Panc1 (cell line): ENCODE data around the gene GLG1. TPM values are rescaled to one million over a fixed set of nuclear protein-coding genes. Genes with fewer than 3 reads are reported as not detected.
"Not testable (repeated sequence)": the region's sequence is repeated elsewhere in the genome, so short reads cannot be mapped to it uniquely, and the experiment has no call there.

Source experiments
- ATAC-seq: fragments of 200-7000 bp; cut with Tn5 transposase; 2 replicates; pipeline ENCODE4 v1.9.1; 2020; ENCODE audit warnings: mild to moderate bottlenecking, moderate library complexity
- BruUV-seq: library from RNA; stranded (reverse); fragments of 400-500 nt; replicated peaks from 2 replicates; lab custom pipeline; 2021; lab: Mats Ljungman, UMichigan
- CTCF ChIA-PET: fragments of 300-600 bp; sonication (Branson Sonifier 250); formaldehyde crosslinking; loops from one replicate; lab custom pipeline; 2022; ENCODE audit warnings: antibody characterized with exemption; lab: Charles Lee
- POLR2A ChIA-PET: fragments of 300-600 bp; sonication (Branson Sonifier 250); formaldehyde crosslinking; loops from one replicate; lab custom pipeline; 2022; ENCODE audit warnings: antibody characterized with exemption; lab: Charles Lee
- DNase-seq: peaks from one replicate; pipeline ENCODE4 v3.0.0-alpha.2; 2010; ENCODE audit warnings: low read depth, low spot score
- H3K27ac ChIP-seq: 2 replicates; pipeline ENCODE4 v1.5.1; 2011; ENCODE audit warnings: mild to moderate bottlenecking, low read length, inconsistent platforms
- H3K27me3 ChIP-seq: fragments of 200-500 bp; sonication (Bioruptor generic); 2 replicates; pipeline ENCODE4 v1.6.0; 2014; ENCODE audit warnings: low read length, inconsistent platforms; ENCODE audit not compliant: control insufficient read depth, insufficient read depth
- H3K36me3 ChIP-seq: fragments of 200-500 bp; sonication (Bioruptor generic); 2 replicates; pipeline ENCODE4 v1.5.1; 2014; ENCODE audit warnings: inconsistent platforms, mild to moderate bottlenecking, low read length, moderate library complexity; ENCODE audit not compliant: control insufficient read depth, insufficient read depth
- H3K4me1 ChIP-seq: 2 replicates; pipeline ENCODE4 v1.5.1; 2011; ENCODE audit warnings: inconsistent platforms, mild to moderate bottlenecking, low read length, moderate library complexity; ENCODE audit not compliant: control insufficient read depth, insufficient read depth
- H3K4me3 ChIP-seq, 2 experiments: 2 replicates each; pipeline ENCODE4 v1.5.1; 2011 to 2012; ENCODE audit warnings: low read depth in 2 of 2, low read length in 2 of 2, mild to moderate bottlenecking in 2 of 2, inconsistent platforms in 1 of 2, moderate library complexity in 1 of 2
- H3K9me3 ChIP-seq: fragments of 200-500 bp; sonication (Bioruptor generic); 2 replicates; pipeline ENCODE4 v1.5.1; 2014; ENCODE audit warnings: low read depth, mild to moderate bottlenecking, inconsistent platforms, low read length, moderate library complexity; ENCODE audit not compliant: control insufficient read depth, insufficient read depth
- CTCF ChIP-seq: fragments of 450-650 bp; IDR thresholded peaks from 2 replicates; pipeline ENCODE4 v1.5.1; 2017; ENCODE audit warnings: mild to moderate bottlenecking
- POLR2AphosphoS5 ChIP-seq: IDR thresholded peaks from 2 replicates; pipeline ENCODE4 v1.6.1; 2012; ENCODE audit warnings: mild to moderate bottlenecking, low read depth, low read length, moderate library complexity
- REST ChIP-seq, 2 experiments: IDR thresholded peaks; 2 replicates each; pipeline ENCODE4 v1.6.1; 2011 to 2012; ENCODE audit warnings: low read depth in 2 of 2, control low read depth in 1 of 2, low read length in 1 of 2, mild to moderate bottlenecking in 1 of 2, moderate library complexity in 1 of 2; ENCODE audit not compliant: insufficient read depth in 1 of 2
- SIN3A ChIP-seq: IDR thresholded peaks from 2 replicates; pipeline ENCODE4 v1.6.1; 2012; ENCODE audit warnings: low read depth, mild to moderate bottlenecking, low read length, moderate library complexity, borderline replicate concordance; ENCODE audit not compliant: insufficient read depth
- TCF7L2 ChIP-seq: IDR thresholded peaks from 2 replicates; pipeline ENCODE4 v1.6.1; 2011; ENCODE audit warnings: mild to moderate bottlenecking, low read depth, low read length, inconsistent platforms
- in situ Hi-C: cut with HindIII; loops from 2 replicates; pipeline ENCODE4 v1.10.0; 2016; ENCODE audit warnings: low sequenced_read_pairs, low pct_unique_long_range_greater_than_20kb
- intact Hi-C: fragments of 100-400 bp; cut with micrococcal nuclease; formaldehyde crosslinking; loops from one replicate; pipeline ENCODE4 v1.10.0; 2022; ENCODE audit not compliant: unreplicated experiment
- total RNA-seq: library from RNA; stranded (reverse); gene quantifications from one replicate; pipeline ENCODE4 v1.2.1, GENCODE V29; 2021; ENCODE audit not compliant: unreplicated experiment

The GLG1 gene
- total RNA-seq, 1 experiment from 2014 or later: 75.9 TPM

GRCh38 chr16:74540663-74541062 is 66.3 kb downstream of the GLG1 start:
- H3K27ac ChIP-seq, H3K9me3 ChIP-seq, DNase-seq, H3K27me3 ChIP-seq, intact Hi-C loops, ATAC-seq, BruUV-seq, H3K4me3 ChIP-seq, H3K36me3 ChIP-seq, H3K4me1 ChIP-seq, in situ Hi-C loops, POLR2A ChIA-PET, CTCF ChIA-PET: not testable (repeated sequence)

GRCh38 chr16:74538801-74539200 is 68.1 kb downstream of the GLG1 start:
- H3K9me3 ChIP-seq, H3K4me1 ChIP-seq, CTCF ChIA-PET, H3K4me3 ChIP-seq, ATAC-seq, in situ Hi-C loops, H3K27ac ChIP-seq, H3K36me3 ChIP-seq, BruUV-seq, intact Hi-C loops, POLR2A ChIA-PET, H3K27me3 ChIP-seq, DNase-seq: not testable (repeated sequence)

- DNase-seq, H3K9me3 ChIP-seq, H3K27ac ChIP-seq, H3K4me1 ChIP-seq, H3K27me3 ChIP-seq, intact Hi-C loops, in situ Hi-C loops, ATAC-seq, H3K36me3 ChIP-seq, POLR2A ChIA-PET, CTCF ChIA-PET, BruUV-seq, H3K4me3 ChIP-seq: not testable (repeated sequence)
These were observed 69.2 kb downstream of the GLG1 start for GRCh38 chr16:74537746-74538145.

- DNase-seq, H3K9me3 ChIP-seq, H3K4me3 ChIP-seq, H3K4me1 ChIP-seq, BruUV-seq, POLR2A ChIA-PET, ATAC-seq, H3K27me3 ChIP-seq, CTCF ChIA-PET, H3K36me3 ChIP-seq, intact Hi-C loops, H3K27ac ChIP-seq, in situ Hi-C loops: not testable (repeated sequence)
These were observed 72.3 kb downstream of the GLG1 start for GRCh38 chr16:74534650-74535049.

- no peak overlapping the region for H3K27ac ChIP-seq
- no peaks in the 10 kb centered on the region for H3K36me3 ChIP-seq
- no peaks in the 10 kb centered on the region for H3K27me3 ChIP-seq
- ChIA-PET POLR2A (no interaction called here), CTCF (no interaction called here)
- DNase-seq (no peak), ATAC-seq (no peak)
- H3K9me3 ChIP-seq: no peaks in the 10 kb centered on the region
- no peak overlapping the region for H3K4me3 ChIP-seq
- in situ Hi-C loops (no loop called here), intact Hi-C loops (no loop called here)
- BruUV-seq: no TSS peak
- no peak for TF ChIP-seq POLR2AphosphoS5
- TF ChIP-seq CTCF: no peak
- TF ChIP-seq REST (IDR thresholded peaks at IDR 0.05; ENCODE audit: insufficient read depth in 1 of 2, low read depth in 2 of 2, low read length in 1 of 2): no peak
- no peak for TF ChIP-seq TCF7L2
- TF ChIP-seq SIN3A: no peak
- no peaks in the 10 kb centered on the region for H3K4me1 ChIP-seq
These were observed 82.0 kb downstream of the GLG1 start for GRCh38 chr16:74524926-74525325.
